GM12873 (cell line): ENCODE data around the gene ANKEF1.

Experiments used
- CTCF ChIP-seq: IDR thresholded peaks from 2 replicates; pipeline ENCODE4 v1.5.1; 2012; ENCODE audit warnings: low read depth, mild to moderate bottlenecking, moderate library complexity, low read length, control low read depth; ENCODE audit not compliant: insufficient read depth; ENCODE audit errors: missing control alignments

ANKEF1 gene

GRCh38 chr20:10040070-10040975 lies 5.5 kb downstream of the ANKEF1 start:
- no peak for TF ChIP-seq CTCF

DNA sequence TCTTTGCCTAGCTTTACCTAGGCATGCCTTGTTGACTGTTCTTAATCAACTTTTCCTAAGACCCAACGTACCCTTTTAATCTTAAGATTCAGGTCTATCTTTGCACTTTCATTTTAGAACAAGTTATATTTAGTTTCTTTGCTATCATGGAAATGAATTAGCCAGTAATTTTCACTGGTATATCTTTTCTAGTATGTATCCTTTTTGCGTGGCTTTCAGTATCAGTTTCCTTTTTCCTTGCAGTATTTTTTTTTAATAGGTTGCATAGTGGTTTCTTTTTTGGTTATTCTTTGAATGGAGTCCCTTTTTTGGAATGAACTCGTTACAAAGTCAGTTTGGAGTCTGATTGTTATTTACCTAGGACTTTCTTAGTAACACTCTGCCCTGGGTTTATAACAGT lies 7.3 kb downstream of the ANKEF1 start:
- no peak for TF ChIP-seq CTCF

DNA sequence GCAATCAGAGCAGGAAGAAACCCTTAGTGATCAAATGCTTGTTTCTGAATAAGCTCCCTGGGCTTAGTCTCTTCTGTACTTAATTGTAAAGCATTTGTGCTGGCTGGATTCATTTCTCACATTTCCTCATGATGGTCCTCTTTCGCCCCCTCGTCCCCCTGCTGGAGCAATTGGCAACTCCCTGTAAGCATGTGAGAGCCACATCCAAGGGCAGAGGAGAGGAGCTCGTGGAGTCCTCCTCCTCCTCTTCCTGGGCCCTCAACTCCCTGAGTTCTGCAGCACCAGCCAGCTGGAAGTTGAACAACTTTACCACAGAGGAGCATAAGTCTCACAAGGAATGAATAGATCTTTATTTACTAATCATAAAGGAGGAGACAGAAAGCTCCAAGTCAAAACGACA lies 12.6 kb downstream of the ANKEF1 start:
- TF ChIP-seq CTCF: peak; percentile 19

DNA sequence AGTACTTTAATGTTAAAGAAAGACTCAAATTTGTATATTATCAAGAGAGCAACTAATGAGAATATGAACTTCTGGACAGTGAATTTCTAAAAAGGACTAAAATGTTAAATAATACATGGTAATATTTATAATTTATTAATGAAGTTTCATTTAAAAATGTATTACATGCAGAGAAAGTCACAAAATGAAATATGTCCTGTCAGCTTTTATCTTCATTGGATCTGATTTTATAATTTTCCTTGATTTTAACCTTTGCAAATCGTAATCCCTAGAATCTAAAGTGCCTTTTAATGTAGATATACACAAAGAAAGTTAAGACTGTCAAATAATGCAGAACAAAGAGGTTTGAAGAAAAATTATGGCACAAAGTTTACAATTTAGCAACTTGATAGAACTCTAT lies 16.4 kb downstream of the ANKEF1 start:
- no peak for TF ChIP-seq CTCF

GRCh38 chr20:10059006-10059405 lies 24.2 kb downstream of the ANKEF1 start:
- no peak for TF ChIP-seq CTCF

DNA sequence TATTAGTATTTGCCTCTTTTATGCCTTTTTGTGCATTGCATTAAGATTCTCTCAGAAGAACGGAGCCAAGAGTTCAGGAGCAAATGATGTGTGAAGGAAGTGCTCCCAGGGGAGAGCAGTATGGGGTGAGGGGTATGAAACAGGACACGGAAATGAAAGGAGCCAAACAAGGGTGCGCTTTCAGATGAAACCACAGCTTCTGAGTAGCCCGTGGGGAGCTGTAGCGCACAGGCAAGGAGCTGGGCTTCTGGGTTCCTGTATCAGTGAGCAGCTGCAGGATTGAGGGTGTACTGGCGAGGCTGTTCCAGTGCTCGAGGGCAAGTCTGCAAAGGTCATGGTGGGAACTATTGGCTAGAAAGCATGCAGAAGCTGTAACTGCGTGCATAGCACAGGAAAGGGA lies 25.4 kb downstream of the ANKEF1 start:
- TF ChIP-seq CTCF: no peak

DNA sequence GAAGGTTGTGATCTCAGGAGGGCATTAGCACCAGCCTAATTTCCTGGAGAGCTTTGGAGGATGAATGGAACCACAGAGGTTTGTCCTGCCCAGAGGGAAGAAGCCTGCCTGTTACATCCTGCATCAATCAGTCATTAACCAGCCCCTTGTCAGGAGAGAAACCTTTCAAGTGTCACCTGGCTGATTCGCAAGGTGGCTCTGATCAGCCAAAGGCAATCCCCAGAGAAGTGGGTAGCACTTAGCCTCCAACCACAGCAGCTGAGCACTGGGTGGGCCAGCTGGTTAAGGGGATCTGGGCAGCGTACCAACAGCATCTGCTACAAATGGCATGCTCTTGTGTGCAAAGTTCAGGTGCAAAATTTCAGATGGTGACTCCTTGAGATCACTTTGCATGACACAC lies 26.9 kb downstream of the ANKEF1 start:
- TF ChIP-seq CTCF: no peak
